ENCODE data around the gene FCN1.

The FCN1 gene

GRCh38 chr9:134892820-134893420, 24.8 kb downstream of the FCN1 start:
- no peaks in the 10 kb centered on the region for H3K36me3 ChIP-seq (ENCODE audit: low read depth)
- peaks cover 8% of the 10 kb centered on the region for H3K4me1 ChIP-seq (ENCODE audit: insufficient read depth, poor library complexity, severe bottlenecking)
- TF ChIP-seq, protein P1, sequence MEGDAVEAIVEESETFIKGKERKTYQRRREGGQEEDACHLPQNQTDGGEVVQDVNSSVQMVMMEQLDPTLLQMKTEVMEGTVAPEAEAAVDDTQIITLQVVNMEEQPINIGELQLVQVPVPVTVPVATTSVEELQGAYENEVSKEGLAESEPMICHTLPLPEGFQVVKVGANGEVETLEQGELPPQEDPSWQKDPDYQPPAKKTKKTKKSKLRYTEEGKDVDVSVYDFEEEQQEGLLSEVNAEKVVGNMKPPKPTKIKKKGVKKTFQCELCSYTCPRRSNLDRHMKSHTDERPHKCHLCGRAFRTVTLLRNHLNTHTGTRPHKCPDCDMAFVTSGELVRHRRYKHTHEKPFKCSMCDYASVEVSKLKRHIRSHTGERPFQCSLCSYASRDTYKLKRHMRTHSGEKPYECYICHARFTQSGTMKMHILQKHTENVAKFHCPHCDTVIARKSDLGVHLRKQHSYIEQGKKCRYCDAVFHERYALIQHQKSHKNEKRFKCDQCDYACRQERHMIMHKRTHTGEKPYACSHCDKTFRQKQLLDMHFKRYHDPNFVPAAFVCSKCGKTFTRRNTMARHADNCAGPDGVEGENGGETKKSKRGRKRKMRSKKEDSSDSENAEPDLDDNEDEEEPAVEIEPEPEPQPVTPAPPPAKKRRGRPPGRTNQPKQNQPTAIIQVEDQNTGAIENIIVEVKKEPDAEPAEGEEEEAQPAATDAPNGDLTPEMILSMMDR (IDR thresholded peaks at IDR 0.05; ENCODE audit: poor library complexity, severe bottlenecking) = no peak
- H3K27me3 ChIP-seq (ENCODE audit: insufficient read depth, poor library complexity, severe bottlenecking) = no peaks in the 10 kb centered on the region
- no peak overlapping the region for H3K27ac ChIP-seq (ENCODE audit: poor library complexity, severe bottlenecking)
- no peak for ATAC-seq (ENCODE audit: low read depth)
- DNase-seq (ENCODE audit: low spot score) = no peak
- H3K9me3 ChIP-seq (ENCODE audit: severe bottlenecking) = no peaks in the 10 kb centered on the region
- no peak overlapping the region for H3K4me3 ChIP-seq (ENCODE audit: severe bottlenecking)

- no peaks in the 10 kb centered on the region for H3K27me3 ChIP-seq (ENCODE audit: insufficient read depth, poor library complexity, severe bottlenecking)
- DNase-seq (ENCODE audit: low spot score) (no peak), ATAC-seq (ENCODE audit: low read depth) (no peak)
- H3K4me3 ChIP-seq (ENCODE audit: severe bottlenecking) = no peak overlapping the region
- TF ChIP-seq, protein P1 (IDR thresholded peaks at IDR 0.05; ENCODE audit: poor library complexity, severe bottlenecking) = no peak
- H3K9me3 ChIP-seq (ENCODE audit: severe bottlenecking) = no peaks in the 10 kb centered on the region
- peaks cover 8% of the 10 kb centered on the region for H3K4me1 ChIP-seq (ENCODE audit: insufficient read depth, poor library complexity, severe bottlenecking)
- no peaks in the 10 kb centered on the region for H3K36me3 ChIP-seq (ENCODE audit: low read depth)
- H3K27ac ChIP-seq (ENCODE audit: poor library complexity, severe bottlenecking) = no peak overlapping the region
These were observed 25.5 kb downstream of the FCN1 start for GRCh38 chr9:134892221-134892620.

GRCh38 chr9:134891713-134892112, 26.0 kb downstream of the FCN1 start:
- H3K4me1 ChIP-seq (ENCODE audit: insufficient read depth, poor library complexity, severe bottlenecking) = peaks cover 8% of the 10 kb centered on the region
- H3K9me3 ChIP-seq (ENCODE audit: severe bottlenecking) = no peaks in the 10 kb centered on the region
- H3K27me3 ChIP-seq (ENCODE audit: insufficient read depth, poor library complexity, severe bottlenecking) = no peaks in the 10 kb centered on the region
- H3K27ac ChIP-seq (ENCODE audit: poor library complexity, severe bottlenecking) = no peak overlapping the region
- ATAC-seq (ENCODE audit: low read depth) (no peak), DNase-seq (ENCODE audit: low spot score) (no peak)
- no peaks in the 10 kb centered on the region for H3K36me3 ChIP-seq (ENCODE audit: low read depth)
- TF ChIP-seq, protein P1 (IDR thresholded peaks at IDR 0.05; ENCODE audit: poor library complexity, severe bottlenecking) = no peak
- no peak overlapping the region for H3K4me3 ChIP-seq (ENCODE audit: severe bottlenecking)

DNA sequence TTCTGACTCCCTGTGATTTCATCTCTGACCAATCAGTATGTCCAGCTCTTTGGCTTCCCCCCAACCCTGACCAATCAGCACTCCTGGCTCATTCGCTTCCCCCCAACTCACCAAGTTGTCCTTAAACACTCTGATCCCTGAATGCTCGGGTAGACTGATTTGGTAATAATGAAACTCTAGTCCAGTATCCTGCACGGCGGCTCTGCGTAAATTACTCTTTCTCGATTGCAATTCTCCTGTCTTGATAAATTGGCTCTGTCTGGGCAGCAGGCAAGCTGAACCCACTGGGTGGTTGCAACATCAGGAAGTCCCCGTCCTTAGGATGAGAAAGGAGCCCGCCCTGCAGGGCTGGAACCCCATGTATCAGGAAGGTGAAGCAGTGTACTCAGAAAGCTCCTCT, 26.7 kb downstream of the FCN1 start:
- no peaks in the 10 kb centered on the region for H3K27me3 ChIP-seq (ENCODE audit: insufficient read depth, poor library complexity, severe bottlenecking)
- H3K4me1 ChIP-seq (ENCODE audit: insufficient read depth, poor library complexity, severe bottlenecking) = peaks cover 3% of the 10 kb centered on the region
- H3K4me3 ChIP-seq (ENCODE audit: severe bottlenecking) = no peak overlapping the region
- ATAC-seq (ENCODE audit: low read depth) (no peak), DNase-seq (ENCODE audit: low spot score) (no peak)
- H3K27ac ChIP-seq (ENCODE audit: poor library complexity, severe bottlenecking) = no peak overlapping the region
- TF ChIP-seq, protein P1 (IDR thresholded peaks at IDR 0.05; ENCODE audit: poor library complexity, severe bottlenecking) = no peak
- H3K36me3 ChIP-seq (ENCODE audit: low read depth) = no peaks in the 10 kb centered on the region
- H3K9me3 ChIP-seq (ENCODE audit: severe bottlenecking) = no peaks in the 10 kb centered on the region

- ATAC-seq (ENCODE audit: low read depth) = no peak
- TF ChIP-seq, protein P1 (IDR thresholded peaks at IDR 0.05; ENCODE audit: poor library complexity, severe bottlenecking) = no peak
These were observed 27.6 kb downstream of the FCN1 start for GRCh38 chr9:134890155-134890495.

More at GRCh38 chr9:134890155-134890495, 27.6 kb downstream of the FCN1 start:
- Histone ChIP-seq H3K27me3 (ENCODE audit: insufficient read depth, poor library complexity, severe bottlenecking) (no peaks in the 10 kb centered on the region), H3K36me3 (ENCODE audit: low read depth) (no peaks in the 10 kb centered on the region), H3K4me3 (ENCODE audit: severe bottlenecking) (no peak overlapping the region), H3K4me1 (ENCODE audit: insufficient read depth, poor library complexity, severe bottlenecking) (no peaks in the 10 kb centered on the region), H3K27ac (ENCODE audit: poor library complexity, severe bottlenecking) (no peak overlapping the region), H3K9me3 (ENCODE audit: severe bottlenecking) (no peaks in the 10 kb centered on the region)
- DNase-seq (ENCODE audit: low spot score) = no peak
